Astrocyte of the spinal cord (primary cell): ENCODE measurements around the gene SPCS2.

ENCODE experiments used
- DNase-seq: peaks from one replicate; pipeline ENCODE4 v3.0.0; 2011; ENCODE audit warnings: low read depth, low spot score
- H3K4me3 ChIP-seq: 2 replicates; pipeline ENCODE4 v1.5.1; 2011; ENCODE audit warnings: low read depth, mild to moderate bottlenecking, low read length, moderate library complexity
- CTCF ChIP-seq: IDR thresholded peaks from 2 replicates; pipeline ENCODE4 v1.5.1; 2012; ENCODE audit warnings: low read depth, mild to moderate bottlenecking, low read length, inconsistent platforms
- in situ Hi-C: cut with HindIII; loops from 2 replicates; pipeline ENCODE4 v1.10.0; 2017; ENCODE audit warnings: low sequenced_read_pairs

SPCS2 gene

GRCh38 chr11:74933765-74934164 is 15.3 kb upstream of the SPCS2 start:
- no peak overlapping the region for H3K4me3 ChIP-seq
- no peak for TF ChIP-seq CTCF
- in situ Hi-C loops: no loop called here
- no peak for DNase-seq

GRCh38 chr11:74935285-74935684 is 13.8 kb upstream of the SPCS2 start:
- no peak for TF ChIP-seq CTCF
- H3K4me3 ChIP-seq: no peak overlapping the region
- in situ Hi-C loops: no loop called here
- no peak for DNase-seq

GRCh38 chr11:74936087-74936486 is 13.0 kb upstream of the SPCS2 start:
- no peak for TF ChIP-seq CTCF

GRCh38 chr11:74936976-74937375 is 12.1 kb upstream of the SPCS2 start:
- in situ Hi-C loops: no loop called here
- DNase-seq: no peak
- H3K4me3 ChIP-seq: no peak overlapping the region
- no peak for TF ChIP-seq CTCF

More at GRCh38 chr11:74936087-74936486, 13.0 kb upstream of the SPCS2 start:
- H3K4me3 ChIP-seq: no peak overlapping the region
- in situ Hi-C loops: no loop called here
- no peak for DNase-seq

- TF ChIP-seq CTCF: no peak
- H3K4me3 ChIP-seq: no peak overlapping the region
- in situ Hi-C loops: no loop called here
- DNase-seq: peak; percentile 50
Measured at GRCh38 chr11:74937696-74938475, 11.2 kb upstream of the SPCS2 start.

GRCh38 chr11:74941492-74941891 is 7.6 kb upstream of the SPCS2 start:
- in situ Hi-C loops: no loop called here
- TF ChIP-seq CTCF: no peak
- H3K4me3 ChIP-seq: no peak overlapping the region
- DNase-seq: no peak
